NCI-H1436 (cell line): ENCODE results near the gene AMY2B.
"Not testable (repeated sequence)": the region's sequence is repeated elsewhere in the genome, so short reads cannot be mapped to it uniquely, and the experiment has no call there.

Experiments used
- DNase-seq: peaks from one replicate; lab custom pipeline; 2025; lab: John Stamatoyannopoulos, UW

AMY2B gene

DNA sequence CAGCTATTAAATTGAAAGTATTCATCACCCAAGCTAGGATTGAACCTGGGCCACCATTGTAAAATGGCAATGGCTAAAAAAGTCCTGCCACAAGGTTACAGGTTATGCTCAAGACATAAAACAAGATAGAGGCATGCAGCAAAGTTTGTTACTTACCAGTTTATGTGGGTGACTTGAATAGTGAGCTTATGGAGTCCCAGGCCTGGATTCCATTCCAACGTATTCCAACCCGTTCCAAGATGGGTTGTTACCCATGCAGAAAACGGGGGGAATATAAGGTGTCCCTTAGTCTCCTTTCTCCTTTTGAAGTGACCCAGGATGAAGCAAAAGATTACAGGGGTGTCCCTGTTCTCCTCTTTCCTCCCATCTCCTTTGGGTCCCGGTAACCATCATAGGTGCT lies 56.0 kb downstream of the AMY2B start:
- not testable (repeated sequence) for DNase-seq
